HG03097 (cell line): ENCODE data around the gene SH3BGRL2.
"Not testable (repeated sequence)": the region's sequence is repeated elsewhere in the genome, so short reads cannot be mapped to it uniquely, and the experiment has no call there.

Source experiments
- ATAC-seq: cut with Tn5 transposase; IDR thresholded peaks from one replicate; pipeline ENCODE4 v1.9.1; 2021; ENCODE audit not compliant: unreplicated experiment, low FRiP score

Gene SH3BGRL2

GRCh38 chr6:79613912-79614311 is 17.2 kb upstream of the SH3BGRL2 start:
- no peak for ATAC-seq

GRCh38 chr6:79614326-79615305 is 16.5 kb upstream of the SH3BGRL2 start:
- no peak for ATAC-seq

GRCh38 chr6:79617518-79617941 is 13.6 kb upstream of the SH3BGRL2 start:
- no peak for ATAC-seq

GRCh38 chr6:79618425-79618824 is 12.7 kb upstream of the SH3BGRL2 start:
- not testable (repeated sequence) for ATAC-seq

GRCh38 chr6:79621579-79621978 is 9.6 kb upstream of the SH3BGRL2 start:
- ATAC-seq = no peak

- no peak for ATAC-seq
These were observed 8.8 kb upstream of the SH3BGRL2 start for GRCh38 chr6:79622364-79622763.

- no peak for ATAC-seq
These were observed 8.0 kb upstream of the SH3BGRL2 start for GRCh38 chr6:79623106-79623505.

GRCh38 chr6:79625746-79626145 is 5.4 kb upstream of the SH3BGRL2 start:
- ATAC-seq = no peak

- ATAC-seq = no peak
These were observed 4.3 kb upstream of the SH3BGRL2 start for GRCh38 chr6:79626811-79627210.

GRCh38 chr6:79627422-79627821 is 3.7 kb upstream of the SH3BGRL2 start:
- ATAC-seq = no peak

- no peak for ATAC-seq
These were observed 2.5 kb upstream of the SH3BGRL2 start for GRCh38 chr6:79628466-79629288.

GRCh38 chr6:79630380-79630882 is 698 bp upstream of the SH3BGRL2 start:
- no peak for ATAC-seq

- ATAC-seq = no peak
These were observed 604 bp downstream of the SH3BGRL2 start for GRCh38 chr6:79631693-79632172.

GRCh38 chr6:79632580-79632979 is 1.5 kb downstream of the SH3BGRL2 start:
- no peak for ATAC-seq

- no peak for ATAC-seq
These were observed 3.5 kb downstream of the SH3BGRL2 start for GRCh38 chr6:79634491-79635231.

- no peak for ATAC-seq
These were observed 4.1 kb downstream of the SH3BGRL2 start for GRCh38 chr6:79635232-79635543.

GRCh38 chr6:79636673-79637072 is 5.5 kb downstream of the SH3BGRL2 start:
- ATAC-seq = no peak

GRCh38 chr6:79640146-79641111 is 9.3 kb downstream of the SH3BGRL2 start:
- no peak for ATAC-seq

- no peak for ATAC-seq
These were observed 14.9 kb downstream of the SH3BGRL2 start for GRCh38 chr6:79646006-79646405.
